GM12891 (cell line): Measurements from ENCODE around the gene PALM.
A peak's percentile ranks its signal among the peaks of the same experiment; 100 is the strongest.

Source experiments
- DNase-seq: peaks from one replicate; pipeline ENCODE4 v3.0.0; 2011; ENCODE audit warnings: low spot score; ENCODE audit not compliant: insufficient read length
- FAIRE-seq: peaks from 2 replicates; lab custom pipeline; 2011; peaks lifted over from hg19 to GRCh38; lab: Jason Lieb, UNC
- PAX5 ChIP-seq: IDR thresholded peaks from 2 replicates; pipeline ENCODE4 v1.6.1; 2011; ENCODE audit warnings: low read length, moderate library complexity, mild to moderate bottlenecking; ENCODE audit not compliant: insufficient read depth, severe bottlenecking
- POLR2A ChIP-seq: IDR thresholded peaks from 2 replicates; pipeline ENCODE4 v1.6.1; 2011; ENCODE audit warnings: low read depth, low read length, control low read depth
- POLR2AphosphoS5 ChIP-seq: IDR thresholded peaks from 2 replicates; pipeline ENCODE4 v1.6.1; 2011; ENCODE audit warnings: low read depth, low read length, control low read depth
- POU2F2 ChIP-seq: IDR thresholded peaks from 2 replicates; pipeline ENCODE4 v1.6.1; 2011; ENCODE audit warnings: low read depth, mild to moderate bottlenecking, control low read depth, low read length, moderate library complexity
- SPI1 ChIP-seq: IDR thresholded peaks from 2 replicates; pipeline ENCODE4 v1.6.1; 2011; ENCODE audit warnings: low read depth, low read length, control low read depth
- TAF1 ChIP-seq: IDR thresholded peaks from 2 replicates; pipeline ENCODE4 v1.6.1; 2011; ENCODE audit warnings: low read depth, low read length, control low read depth

Gene PALM

DNA sequence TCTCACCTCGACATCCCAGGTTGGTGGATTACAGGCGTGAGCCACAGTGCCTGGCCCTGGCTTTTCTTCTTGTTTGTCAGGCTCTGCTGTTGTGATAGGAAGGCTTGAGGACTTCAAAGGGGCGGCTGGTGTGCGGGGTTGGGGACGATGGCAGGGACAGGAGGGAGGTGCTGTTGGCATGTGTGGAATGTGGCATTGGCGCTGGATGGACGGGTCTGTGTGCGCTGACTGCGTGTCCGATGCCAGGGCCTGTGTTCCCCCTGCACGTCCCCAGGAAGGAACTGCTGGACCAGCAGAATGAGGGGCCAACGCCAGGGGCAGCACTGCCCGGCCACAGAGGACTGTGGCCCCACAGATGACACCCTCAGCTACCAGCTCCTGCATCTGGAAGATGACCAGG lies 75.8 kb downstream of the PALM start:
- DNase-seq = no peak
- no peak for FAIRE-seq
- TF ChIP-seq PAX5 = no peak
- TF ChIP-seq SPI1 = no peak
- no peak for TF ChIP-seq POLR2A
- TF ChIP-seq POLR2AphosphoS5 = no peak
- TF ChIP-seq TAF1 = no peak
- no peak for TF ChIP-seq POU2F2

DNA sequence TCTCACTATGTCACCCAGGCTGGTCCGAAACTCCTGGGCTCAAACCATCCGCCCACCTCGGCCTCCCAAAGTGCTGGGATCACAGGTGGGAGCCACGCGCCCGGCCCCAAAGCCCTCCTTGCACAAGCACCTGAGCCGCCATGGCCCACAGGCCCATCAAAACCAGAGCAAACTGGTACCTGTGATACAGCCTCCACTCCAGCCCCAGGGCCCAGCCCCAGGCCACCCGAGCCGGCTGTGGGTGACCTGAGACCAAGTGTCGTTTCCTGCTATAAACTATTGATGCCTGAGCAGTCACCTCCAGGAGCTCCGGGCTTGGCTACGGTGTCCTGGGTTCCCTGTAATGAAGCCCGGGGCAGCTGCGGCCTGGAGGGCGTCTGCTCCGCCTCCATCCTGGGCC lies 78.8 kb downstream of the PALM start:
- no peak for TF ChIP-seq POLR2A
- no peak for TF ChIP-seq SPI1
- TF ChIP-seq POU2F2 = no peak
- no peak for TF ChIP-seq TAF1
- no peak for TF ChIP-seq PAX5
- DNase-seq (no peak), FAIRE-seq (no peak)

DNA sequence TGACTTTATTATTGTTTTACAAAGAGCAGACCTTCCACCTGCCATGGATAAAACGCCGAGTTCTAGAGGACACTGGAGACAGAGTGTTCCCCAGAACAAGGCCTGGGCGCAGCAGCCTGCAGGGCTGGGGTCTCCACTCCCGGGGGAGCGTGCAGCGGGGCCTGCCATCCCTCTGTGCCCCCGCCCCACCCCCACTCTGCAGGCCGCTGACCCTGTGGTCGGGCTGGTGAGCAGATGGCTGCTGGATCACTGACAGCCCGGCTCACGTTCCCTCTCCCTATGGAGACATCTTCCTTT lies 79.9 kb downstream of the PALM start:
- DNase-seq (no peak), FAIRE-seq (no peak)
- TF ChIP-seq TAF1 (no peak), POLR2A (no peak), POLR2AphosphoS5 (no peak), PAX5 (no peak)

DNA sequence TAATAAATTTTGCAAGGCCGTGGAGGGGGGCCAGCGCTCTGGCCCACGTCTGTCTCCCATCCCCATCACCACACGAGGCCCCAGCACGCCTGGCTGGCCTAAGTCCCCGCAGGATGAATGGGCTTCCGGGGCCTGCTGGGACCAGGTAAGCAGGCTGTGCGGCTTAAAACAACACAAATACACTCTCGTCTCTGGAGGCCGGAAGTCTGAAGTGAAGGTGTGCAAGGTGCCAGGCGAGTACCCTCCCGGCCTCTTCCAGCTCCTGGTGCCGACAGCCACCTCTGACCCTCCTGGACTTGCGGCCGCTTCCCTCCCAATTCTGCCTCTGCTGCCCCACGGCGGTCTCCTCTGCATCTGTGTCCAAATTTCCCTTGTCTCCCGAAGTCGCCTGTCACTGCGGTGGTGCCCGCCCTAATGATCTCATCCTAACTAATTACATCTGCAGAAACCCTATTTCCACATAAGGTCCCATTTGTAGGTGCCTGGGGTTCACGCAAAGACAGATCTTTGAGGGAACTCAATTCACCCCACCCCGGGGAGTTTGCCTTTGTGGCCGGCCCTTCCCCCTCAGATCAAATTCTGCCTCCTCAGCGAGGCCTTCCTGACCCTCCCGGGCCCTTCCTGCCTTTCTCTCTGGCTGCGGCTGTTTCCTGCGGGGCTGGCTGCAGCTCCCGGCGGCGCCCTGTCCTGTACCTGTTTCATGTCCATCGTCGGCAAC lies 80.4 kb downstream of the PALM start:
- FAIRE-seq (no peak), DNase-seq (no peak)
- no peak for TF ChIP-seq PAX5
- no peak for TF ChIP-seq POU2F2
- TF ChIP-seq SPI1 = no peak
- no peak for TF ChIP-seq POLR2A
- TF ChIP-seq TAF1 = no peak
- no peak for TF ChIP-seq POLR2AphosphoS5

DNA sequence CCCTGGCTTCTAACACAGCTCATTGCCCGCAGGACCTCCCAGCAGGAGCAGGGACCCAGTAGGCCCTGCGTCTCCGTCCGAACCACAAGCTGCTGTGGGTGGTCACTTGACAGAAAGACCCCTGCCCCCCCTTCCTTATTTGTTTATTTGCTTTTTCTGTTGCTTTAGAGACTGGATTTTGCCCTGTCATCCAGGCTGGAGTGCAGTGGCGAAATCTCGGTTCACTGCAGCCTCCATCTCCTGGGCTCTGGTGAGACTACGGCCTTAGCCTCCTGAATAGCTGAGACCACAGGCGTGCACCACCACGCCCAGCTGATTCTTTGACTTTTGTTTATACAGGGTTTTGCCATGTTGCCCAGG lies 80.9 kb downstream of the PALM start:
- no peak for TF ChIP-seq PAX5
- TF ChIP-seq TAF1 = no peak
- TF ChIP-seq POLR2A = no peak
- no peak for TF ChIP-seq SPI1
- TF ChIP-seq POLR2AphosphoS5 = no peak
- no peak for TF ChIP-seq POU2F2
- no peak for DNase-seq
- FAIRE-seq = no peak

DNA sequence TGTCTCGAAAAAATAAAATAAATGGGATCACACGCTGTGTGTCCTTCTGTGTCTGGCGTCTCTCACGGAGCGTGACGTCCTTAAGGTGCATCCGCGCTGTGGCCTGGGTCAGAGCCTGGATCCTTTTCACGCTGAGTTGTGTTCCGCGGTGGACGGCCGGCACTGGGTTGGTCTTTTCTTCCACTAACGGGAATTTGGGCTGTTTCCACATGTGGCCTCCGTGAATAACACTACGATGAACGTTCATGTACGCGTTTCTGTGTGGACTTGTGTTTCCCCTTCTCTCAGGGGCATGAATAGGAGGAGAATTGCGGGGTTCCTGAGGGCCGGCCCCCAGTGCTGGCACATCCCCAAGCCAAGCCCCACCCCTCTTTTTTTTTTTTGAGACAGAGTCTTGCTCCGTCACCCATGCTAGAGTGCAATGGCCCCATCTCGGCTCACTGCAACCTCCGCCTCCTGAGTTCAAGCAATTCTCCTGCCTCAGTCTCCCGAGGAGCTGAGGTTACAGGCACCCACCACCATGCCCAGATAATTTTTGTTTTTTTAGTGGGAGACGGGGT lies 82.4 kb downstream of the PALM start:
- no peak for FAIRE-seq

DNA sequence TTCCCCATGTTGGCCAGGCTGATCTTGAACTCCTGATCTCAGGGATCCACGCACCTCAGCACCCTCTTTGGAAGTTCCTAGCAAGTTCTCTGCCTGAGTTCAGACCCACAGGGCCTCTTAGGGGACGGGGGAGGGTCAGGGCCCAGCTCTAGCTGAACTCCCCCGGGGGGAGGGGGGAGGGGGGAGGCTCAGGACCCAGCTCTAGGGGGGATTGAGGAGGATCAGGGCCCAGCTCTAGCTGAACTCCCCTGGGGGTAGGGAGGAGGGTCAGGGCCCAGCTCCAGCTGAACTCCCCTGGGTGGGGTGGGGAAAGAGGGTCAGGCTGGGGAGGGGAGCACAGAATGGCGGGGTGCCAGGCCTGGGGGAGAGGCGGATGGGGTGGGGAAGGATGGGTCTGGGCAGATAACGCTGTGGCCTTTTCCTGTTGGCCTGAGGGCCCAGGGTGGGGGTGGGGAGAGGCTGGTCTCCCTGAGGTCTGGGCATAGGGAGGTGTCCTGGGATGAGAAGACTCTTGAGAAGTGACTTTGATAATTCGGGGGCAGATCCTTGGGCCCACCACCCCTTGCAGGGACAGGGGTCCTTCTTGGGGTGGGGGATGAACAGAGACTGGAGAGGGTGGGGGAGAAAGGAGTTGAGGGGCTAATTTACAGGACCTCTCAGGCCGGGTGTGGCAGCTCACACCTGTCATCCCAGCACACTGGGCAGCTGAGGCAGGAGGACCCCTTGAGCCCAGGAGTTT lies 83.0 kb downstream of the PALM start:
- no peak for FAIRE-seq
- DNase-seq = no peak
- TF ChIP-seq SPI1 (no peak), POLR2AphosphoS5 (no peak), POU2F2 (no peak), POLR2A (no peak), PAX5 (no peak), TAF1 (no peak)

More for the DNA sequence above, 82.4 kb downstream of the PALM start:
- no peak for DNase-seq
- TF ChIP-seq POU2F2 = no peak
- no peak for TF ChIP-seq POLR2AphosphoS5
- no peak for TF ChIP-seq SPI1
- TF ChIP-seq POLR2A = no peak
- no peak for TF ChIP-seq TAF1
- no peak for TF ChIP-seq PAX5

DNA sequence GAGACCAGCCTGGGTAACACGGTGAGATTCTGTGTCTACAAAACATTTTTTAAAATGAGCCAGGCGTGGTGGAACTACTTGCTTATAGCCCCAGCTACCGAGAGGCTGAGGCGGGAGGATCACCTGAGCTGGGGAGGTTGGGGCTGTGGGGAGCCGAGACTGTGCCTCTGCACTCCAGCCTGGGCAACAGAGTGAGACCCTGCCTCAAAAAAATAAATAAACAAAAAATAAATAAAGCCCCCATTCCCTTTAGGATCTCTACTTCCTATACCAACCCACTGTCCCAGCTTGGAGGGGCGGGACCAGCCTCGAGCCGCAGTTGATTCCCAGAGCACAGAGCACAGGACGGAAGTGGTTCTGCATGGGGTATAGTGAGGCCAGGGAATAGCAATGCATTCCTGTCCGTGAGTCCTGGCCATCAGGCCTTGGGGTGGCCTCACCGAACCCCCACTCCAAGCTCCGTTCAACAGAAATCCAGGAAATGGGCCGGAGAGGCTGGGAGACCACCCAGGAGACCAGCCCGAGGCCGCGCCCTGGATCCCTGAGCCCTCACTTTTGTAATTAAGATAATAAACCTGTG lies 83.7 kb downstream of the PALM start:
- DNase-seq (no peak), FAIRE-seq (no peak)
- no peak for TF ChIP-seq TAF1
- no peak for TF ChIP-seq POLR2AphosphoS5
- no peak for TF ChIP-seq SPI1
- TF ChIP-seq POU2F2 = no peak
- TF ChIP-seq POLR2A = no peak
- TF ChIP-seq PAX5 = no peak

DNA sequence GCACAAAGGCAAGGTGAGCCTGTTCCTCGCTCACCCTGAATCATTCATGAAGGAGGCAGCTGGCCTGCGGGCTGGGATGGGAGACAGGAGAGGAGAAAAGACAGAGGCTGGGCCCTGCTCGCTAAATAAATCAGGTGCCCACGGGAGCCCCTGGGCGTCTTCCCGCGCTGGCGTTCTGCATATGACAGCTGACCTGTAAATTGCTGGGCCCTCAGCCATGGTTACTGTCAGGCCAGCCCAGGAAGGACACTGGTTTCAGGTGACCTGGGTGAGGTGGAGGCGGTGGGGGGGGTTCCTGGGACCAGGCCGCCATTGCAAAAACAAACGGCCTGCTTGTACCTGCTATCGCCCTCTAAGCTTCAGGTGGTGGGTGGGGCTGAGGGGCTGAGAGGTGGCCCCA lies 85.1 kb downstream of the PALM start:
- TF ChIP-seq POU2F2 = no peak
- TF ChIP-seq SPI1 = no peak
- TF ChIP-seq POLR2A = no peak
- TF ChIP-seq TAF1 = no peak
- no peak for TF ChIP-seq PAX5
- no peak for TF ChIP-seq POLR2AphosphoS5
- FAIRE-seq (peak; percentile 13), DNase-seq (no peak)

DNA sequence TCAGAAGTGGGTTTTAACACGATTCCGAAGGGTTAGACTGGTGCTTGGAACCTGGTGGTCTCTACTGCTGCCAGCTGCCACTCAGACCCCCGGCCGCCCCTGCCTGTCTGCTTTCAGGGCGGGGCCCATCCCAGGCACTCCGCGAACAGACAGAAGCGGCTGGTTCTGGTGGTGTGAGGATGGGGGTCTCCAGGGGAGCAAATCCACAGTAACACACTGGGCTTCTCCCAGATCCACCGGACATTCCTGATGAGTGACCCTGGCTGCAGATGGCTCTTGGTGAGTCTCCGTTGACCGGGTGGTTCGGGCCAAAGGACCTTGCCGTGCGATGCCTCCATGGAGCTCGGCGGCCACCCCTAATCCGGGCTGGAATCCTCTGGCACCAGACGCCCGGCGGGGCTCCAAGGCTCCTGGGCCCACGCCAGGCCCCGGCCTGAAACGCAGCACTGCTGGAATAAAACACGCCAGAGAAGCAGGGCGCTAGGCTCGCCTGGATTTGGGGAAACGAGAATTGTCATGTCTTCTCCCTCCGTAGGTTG lies 86.4 kb downstream of the PALM start:
- no peak for TF ChIP-seq PAX5
- TF ChIP-seq POLR2A = no peak
- TF ChIP-seq TAF1 = no peak
- TF ChIP-seq POU2F2 = no peak
- no peak for TF ChIP-seq SPI1
- no peak for TF ChIP-seq POLR2AphosphoS5
- DNase-seq (no peak), FAIRE-seq (no peak)
